HG02884 (cell line): ENCODE measurements around the gene PER1.
A peak's percentile ranks its signal among the peaks of the same experiment; 100 is the strongest.

Experiments
- ATAC-seq: cut with Tn5 transposase; IDR thresholded peaks from one replicate; pipeline ENCODE4 v1.9.1; 2021; ENCODE audit warnings: mild to moderate bottlenecking, moderate library complexity; ENCODE audit not compliant: unreplicated experiment

The PER1 gene

DNA sequence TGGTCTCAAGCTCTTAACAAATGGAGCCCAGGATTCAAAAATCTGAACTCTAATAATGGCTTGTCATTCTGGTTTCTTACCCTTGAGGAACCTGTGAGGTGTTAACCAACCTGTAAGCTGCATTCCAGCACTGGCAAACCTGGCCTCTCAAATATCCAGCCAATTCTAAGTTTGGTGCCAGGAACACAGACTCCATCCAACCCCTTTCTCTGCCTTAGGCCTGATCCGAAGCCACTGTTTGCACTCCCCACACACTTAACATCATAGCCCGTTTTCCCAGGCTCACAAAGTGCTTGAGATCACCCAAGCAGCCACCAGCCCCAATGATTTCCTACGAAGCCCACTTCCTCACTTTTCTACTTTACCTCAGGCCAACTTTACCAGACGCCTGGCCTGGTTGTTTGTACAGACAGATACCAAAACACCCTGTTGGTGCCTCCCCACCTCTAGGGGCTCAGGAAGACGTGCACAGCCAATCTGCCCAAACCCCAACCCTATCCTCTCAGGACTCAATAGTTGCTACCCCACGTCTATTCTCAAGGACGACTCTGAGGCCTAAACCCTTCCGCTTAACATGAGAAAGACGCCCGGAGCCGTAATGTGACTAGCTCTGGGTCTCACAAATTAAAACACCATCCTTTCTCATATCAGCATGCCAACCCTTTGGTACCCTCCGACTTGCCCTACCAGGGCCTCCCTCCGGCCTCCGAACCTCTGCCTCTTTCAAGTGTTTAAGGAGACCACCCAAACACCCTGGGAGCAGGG is 3.2 kb upstream of the PER1 start:
- ATAC-seq, result no peak

DNA sequence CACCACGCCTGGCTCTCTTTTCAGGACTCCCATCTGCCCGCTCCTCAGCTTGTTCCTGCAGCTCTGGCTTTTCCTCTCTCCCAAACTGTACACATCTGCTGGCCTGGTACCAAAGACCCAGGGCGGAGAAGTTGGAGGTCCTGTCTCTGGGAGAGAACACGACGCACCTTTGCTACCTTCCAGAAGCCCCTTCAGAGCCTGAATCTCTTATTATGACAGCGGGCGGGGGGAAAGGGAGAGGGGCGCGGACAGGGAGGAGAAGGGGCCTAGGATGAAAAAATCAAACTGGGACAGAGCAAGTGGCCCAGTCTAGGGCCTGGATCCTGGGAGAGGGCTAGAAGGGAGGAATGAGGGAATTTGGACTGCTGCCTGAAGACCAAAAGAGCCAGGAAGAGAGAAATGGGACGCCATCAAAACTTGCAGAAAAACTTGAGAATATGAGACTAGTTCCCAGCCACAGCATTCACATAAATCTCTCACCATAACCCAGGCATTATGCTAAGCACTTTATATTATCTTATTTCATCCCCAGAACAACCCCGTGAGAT is 2.5 kb upstream of the PER1 start:
- no peak for ATAC-seq

DNA sequence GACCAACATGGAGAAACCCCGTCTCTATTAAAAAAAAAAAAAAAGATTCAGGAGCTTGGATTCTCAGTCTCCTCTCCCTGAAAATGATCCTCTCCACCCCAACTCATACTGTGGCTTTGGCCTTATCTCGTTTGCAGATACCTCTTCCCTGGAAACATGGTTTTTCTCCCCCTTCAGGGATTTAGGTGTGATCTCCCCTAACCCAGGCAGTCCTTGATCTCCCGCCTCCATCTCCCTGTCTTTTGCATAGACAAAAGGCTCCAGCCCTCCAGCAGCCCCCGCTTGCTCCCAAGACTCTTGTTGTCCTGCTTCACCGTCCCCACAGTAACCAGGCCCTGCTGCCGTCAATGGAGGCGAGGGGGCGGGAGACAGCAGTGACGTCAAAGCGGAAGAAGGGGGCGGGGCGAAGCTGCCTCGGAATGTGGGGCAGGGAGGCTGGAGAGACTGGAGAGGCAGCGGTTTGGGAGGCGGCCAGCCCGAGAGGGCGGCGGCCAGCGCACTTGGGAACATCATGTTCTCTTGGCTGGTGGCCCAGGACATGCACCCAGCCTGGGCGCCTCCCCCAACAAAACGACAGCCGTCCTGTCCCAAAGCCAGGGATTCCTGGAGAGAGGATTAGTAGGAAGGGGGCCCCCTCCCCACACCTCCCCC is 1.9 kb upstream of the PER1 start:
- no peak for ATAC-seq

DNA sequence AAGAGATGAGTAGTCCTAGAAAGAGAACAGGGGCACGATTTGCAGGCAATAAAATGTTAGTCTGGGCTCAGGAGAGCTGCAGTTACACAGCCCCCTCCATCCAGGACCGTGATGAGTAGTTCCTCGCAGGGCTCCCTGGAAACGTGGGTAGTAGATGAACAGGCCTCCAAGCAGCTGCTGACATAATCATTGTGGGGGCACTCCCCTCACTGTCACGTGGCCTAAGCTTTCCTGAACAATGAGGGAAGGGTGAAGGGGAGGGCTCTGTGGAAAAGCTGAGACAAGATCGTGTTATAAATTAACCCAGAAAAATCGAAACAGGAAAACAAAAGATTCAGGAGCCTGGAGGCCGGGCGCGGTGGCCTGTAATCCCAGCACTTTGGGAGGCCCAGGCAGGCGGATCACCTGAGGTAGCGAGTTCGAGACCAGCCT is 1.3 kb upstream of the PER1 start:
- ATAC-seq, result no peak

DNA sequence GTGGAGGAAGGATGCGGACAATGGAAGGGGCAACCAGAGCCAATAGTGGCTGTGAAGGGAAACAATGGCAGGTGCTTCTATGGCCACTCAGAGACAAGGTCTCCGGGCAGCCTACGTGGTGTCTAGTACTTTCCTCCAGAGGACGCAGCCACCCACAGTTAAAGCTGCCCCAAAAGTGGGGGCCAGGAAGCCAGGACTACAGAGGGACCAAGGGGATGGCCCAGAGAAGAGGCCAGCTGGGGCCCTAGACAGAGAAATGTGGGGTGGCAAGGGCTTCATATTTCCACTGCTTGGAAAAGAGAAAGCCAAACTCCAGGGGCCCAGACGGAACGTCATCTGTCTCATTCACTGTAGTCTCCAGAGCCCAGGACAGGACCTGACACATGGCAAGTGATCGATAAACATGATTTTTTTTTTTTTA is 837 bp upstream of the PER1 start:
- ATAC-seq, result no peak

DNA sequence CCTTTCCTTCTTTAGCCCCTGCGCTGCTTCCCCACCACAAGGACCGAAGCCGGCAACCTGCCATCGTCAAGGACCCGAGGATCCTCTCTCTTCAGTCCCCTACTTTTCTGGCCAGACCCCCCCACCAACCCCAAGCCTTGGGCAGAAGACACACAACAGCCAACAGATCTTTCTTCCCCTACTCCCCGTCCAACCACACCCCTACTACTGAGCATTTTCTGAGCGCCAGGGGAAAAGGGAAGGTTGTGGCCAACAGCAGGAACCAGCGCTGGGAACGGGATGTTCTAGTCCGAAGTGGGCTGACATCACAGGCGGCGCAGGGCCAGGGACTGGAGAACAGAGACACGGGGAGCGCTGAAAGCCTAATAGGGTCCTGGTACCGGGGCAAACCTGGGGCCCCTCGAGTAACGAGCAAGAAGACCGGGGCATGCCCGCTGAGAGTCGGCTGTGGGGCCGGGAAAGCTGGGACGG is 528 bp downstream of the PER1 start:
- no peak for ATAC-seq

DNA sequence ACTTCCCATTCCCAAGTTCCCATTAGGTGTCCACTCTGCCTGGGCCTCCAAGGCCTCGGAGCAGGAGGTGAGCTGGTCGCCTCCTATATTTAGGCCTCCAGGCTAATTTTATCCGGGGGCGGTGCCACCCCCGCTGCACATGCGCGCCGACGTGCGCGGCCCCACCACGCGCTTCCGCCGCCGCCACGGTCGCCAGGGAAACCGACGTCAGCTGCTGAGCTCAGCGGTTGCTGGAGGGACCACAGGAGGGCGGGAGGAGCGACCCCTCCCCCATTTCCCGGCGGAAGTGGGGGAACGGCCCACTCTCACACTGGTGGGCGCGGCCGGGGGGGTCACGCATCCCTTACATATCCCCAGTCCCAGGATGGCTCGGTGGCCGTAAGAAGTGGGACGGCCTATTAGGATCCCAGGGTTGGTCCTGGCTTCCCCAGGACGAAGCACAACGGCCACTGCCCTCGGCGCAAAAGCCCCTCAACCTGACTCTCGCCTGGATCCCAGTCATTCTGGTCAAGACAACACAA is 1.0 kb downstream of the PER1 start:
- peak; percentile 43 for ATAC-seq

DNA sequence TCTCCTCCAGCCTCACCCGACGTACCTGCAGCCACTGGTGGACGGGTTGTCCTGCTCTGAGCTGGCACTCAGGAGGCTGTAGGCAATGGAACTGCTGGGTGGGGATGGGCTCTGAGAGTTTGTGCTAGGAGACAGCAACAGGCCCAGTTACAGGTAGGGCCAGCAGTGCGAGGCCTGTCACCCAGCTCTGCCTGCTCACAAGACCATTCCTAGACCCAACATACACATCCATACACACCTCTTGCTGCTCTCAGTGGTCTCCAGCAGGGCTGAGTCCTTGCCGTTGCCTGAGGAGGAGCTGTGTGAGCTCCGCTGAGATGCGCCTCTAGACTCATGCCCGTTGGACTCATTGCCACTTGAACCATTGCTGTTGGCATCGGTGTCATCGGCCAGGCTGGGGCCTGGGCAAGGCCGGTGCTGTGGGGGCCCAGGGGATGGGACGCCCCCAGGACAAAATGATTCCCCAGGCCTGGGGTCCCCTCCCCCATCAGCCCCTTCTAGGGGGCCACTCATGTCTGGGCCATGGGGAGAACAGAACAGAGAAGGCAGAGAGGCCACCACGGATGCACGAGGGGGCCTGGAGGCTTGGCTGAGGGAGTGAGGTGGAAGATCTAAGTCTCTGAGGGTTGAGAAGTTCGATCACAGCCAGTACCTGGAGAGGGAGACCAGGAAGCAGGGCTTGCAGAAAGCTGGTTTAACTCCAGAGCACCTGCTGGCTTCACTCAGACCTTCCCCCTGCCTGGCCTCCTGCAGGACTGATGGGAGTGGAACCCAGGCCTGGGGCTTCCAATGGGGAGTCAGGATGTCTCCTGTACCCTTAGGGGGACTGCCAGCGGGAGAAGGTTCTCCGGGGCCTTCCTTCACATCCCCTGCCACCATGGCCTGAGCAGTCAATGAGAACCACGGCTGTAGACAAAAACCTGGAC is 1.7 kb downstream of the PER1 start:
- ATAC-seq, result no peak

DNA sequence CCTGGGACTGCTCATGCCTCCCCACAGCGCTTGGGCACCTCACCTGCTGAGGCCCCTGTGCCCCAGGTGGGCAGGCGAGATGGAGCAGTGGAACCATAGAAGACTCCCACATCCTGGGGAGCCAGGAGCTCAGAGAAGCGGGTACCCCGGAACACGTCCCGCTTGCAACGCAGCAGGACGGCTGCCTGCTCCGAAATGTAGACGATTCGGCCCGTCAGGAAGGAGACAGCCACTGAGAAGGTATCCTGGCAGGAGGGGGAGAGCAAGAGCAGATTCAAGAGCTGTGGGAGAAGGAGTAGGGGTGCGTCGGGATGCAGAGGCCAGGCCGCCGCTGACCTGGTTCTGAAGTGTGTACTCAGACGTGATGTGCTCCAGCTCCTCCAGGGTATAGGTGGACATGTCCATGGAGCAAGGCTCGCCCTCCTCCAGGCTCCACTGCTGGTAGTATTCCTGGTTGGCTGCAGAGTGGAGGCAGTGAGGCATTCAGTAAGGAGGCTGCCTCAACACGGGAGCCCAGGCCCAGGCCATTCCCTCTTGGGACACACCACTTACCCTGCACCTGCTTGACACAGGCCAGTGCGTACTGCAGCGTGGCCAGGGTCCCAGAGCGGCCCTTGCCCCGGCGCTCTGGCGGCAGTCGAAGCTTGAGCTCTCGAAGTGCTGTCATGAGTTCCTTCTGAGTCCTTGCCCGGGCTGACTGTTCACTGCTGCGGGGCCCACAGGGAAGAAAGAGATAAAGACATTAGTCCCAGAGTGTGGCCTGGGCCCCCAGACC is 2.6 kb downstream of the PER1 start:
- no peak for ATAC-seq

DNA sequence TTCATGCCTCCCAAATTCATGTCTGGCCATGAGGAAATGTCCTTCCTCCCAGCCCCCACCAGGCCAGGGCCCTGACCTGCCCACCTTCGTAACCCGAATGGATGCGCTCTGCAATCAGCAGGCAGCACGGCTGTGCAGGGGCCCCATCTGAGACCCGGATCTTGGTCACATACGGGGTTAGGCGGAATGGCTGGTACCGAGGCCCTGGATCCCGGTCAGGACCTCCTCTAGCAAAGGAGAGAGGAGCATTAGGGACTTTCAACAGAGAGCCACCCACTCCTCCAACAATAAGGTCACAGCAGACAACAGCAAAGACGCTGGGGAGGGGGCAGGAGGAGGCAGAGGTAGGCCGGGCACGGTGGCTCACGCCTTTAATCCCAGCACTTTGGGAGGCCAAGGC is 3.6 kb downstream of the PER1 start:
- ATAC-seq, result no peak

DNA sequence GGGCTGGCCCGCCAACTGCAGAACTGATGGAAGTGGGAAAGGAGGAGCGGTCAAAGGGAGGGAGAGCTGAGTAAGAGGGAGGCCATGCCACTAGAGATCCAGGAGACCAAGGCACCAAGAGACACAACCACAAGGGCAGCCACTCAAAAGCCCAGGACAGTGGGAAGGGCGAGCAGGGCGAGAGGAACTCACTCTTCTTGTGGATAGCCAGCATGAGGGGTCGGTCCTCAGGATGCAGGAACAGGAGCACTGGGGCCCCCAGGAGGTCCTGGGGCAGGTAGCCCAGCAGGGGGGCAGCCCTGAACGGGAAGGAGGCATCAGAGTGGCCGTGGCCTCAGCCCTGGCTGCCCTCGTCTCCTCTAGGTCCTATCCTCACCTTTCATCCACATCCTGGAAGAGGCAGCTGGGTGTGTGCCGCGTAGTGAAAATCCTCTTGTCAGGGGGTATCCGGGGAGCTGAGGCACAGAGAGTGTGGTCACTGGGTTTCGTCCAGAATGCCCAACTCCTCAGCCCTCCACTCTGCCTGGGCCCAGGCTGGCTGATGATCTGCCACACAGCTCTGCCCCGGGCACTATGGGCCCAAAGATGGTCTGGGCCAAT is 4.3 kb downstream of the PER1 start:
- ATAC-seq, result no peak

DNA sequence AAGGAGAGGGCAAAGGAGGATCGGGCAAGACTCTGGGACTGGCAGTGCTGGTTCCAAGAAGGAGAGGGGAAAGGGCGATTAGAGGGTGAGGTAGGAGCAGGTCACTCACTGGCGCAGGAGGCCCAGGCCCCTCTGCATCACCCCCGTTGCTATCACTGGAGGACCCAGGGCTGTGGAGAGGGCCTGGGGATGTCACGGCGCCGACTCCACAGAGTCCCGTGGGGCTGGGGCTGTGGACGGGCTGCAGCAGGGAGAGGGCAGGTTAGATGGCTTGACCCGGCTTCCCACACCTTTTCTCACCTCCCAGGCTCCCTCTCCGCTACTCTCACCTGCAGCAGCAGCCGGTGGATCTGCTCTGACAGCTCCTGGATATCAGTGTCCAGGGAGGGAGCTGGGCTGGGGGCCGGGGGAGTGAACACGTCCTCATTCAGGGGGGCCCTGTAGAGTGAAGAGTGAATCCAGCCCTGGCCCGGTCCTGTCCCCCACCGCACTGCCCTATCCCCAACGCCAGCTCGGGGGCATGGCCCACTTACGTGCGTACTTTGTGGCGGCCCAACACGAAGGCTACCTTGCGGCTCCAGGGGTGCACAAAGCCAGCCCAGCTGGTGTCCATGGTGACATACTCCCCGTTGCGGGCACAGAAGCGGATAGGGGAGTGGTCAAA is 4.9 kb downstream of the PER1 start:
- ATAC-seq, result no peak

DNA sequence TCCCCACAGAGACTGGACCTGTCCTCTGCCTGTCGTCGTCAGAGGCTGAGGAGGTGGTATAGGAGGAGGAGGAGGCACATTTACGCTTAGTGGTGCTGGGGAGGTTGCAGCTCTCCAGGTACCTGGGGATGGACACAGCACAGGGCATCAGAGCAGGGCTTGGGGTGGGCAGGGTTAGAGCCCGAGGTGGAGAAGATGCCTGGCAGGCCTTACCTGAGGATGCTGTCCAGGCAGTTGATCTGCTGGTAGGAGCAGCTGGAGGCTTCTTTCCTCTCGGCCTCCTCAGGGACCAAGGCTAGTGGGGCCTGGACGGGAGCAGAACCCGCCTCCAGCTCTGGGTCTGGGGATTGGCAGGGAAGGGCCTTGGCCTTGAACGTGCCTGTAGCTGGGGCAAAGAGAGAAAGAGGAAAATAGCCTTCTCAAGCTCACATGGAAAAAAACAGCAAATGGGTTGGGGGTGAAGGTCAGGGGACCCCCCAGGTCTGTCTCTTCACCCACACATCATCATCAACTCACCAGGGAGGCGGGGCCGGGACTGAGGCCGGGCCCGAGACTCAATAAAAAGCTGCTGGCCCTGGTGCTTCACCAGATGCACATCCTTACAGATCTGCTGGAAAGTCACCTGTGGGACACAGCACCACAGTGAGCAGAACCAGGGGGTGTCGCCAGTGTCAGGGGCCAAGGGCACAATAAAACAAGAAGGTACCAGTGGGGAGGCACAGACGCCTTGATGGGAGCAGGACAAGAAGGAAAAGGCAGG is 5.6 kb downstream of the PER1 start:
- no peak for ATAC-seq

DNA sequence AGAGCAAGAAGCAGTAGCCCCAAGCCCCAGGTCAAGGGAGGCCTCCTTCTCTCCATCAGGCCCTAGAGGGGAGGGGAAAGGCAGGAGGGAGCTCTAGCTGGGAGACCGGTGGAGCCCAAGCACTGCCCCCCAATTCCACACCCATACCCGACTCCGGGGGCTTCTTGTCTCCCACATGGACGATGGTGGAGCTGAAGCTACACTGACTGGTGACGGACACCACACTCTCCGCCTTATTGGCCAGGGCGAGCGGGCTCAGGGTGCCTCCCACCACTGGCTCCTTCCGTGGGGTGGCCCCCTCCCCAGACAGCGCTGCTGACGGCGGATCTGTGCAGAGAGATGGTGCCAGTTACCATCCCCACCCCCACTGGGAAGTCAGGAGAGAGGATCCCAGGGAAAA is 6.4 kb downstream of the PER1 start:
- no peak for ATAC-seq

DNA sequence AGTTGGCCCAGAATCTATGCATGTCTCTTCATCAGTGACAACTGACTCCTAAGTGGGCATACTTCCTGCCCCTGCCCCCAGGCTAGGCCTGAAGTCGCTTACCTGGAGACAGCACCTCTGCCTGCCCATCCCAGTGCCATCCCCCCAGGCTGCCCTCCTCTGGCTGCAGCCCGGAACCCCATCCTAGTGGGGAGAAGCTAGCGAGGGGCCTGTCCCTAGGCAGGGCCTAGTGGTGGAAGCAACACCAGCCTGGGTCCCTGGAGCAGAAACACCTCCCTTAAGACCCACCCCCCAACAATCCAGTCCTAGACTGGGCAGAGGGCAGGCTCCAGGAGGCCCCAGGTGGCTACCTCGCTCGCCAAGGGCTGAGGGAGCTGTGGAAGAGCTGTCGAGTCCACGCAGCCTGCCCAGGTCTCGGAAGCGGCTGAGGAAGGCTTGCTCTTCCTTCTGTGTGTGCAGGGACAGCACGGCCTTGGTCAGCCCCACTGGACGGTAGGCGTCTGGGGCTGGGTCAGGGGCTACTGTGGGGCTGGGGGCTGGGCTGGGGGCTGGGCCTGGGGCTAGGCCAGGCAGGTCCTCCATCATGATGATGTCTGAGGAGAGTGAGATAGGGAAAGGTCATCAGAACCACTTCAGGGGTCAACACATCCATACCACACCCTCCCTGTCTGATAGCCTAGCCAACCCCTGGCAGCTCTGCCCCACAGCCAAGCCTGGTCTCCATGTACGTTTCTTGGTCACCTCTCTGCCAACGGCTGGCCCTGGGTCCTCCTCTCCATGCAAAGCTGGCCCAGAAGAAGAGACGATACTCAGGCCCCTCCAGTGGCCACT is 7.6 kb downstream of the PER1 start:
- no peak for ATAC-seq

DNA sequence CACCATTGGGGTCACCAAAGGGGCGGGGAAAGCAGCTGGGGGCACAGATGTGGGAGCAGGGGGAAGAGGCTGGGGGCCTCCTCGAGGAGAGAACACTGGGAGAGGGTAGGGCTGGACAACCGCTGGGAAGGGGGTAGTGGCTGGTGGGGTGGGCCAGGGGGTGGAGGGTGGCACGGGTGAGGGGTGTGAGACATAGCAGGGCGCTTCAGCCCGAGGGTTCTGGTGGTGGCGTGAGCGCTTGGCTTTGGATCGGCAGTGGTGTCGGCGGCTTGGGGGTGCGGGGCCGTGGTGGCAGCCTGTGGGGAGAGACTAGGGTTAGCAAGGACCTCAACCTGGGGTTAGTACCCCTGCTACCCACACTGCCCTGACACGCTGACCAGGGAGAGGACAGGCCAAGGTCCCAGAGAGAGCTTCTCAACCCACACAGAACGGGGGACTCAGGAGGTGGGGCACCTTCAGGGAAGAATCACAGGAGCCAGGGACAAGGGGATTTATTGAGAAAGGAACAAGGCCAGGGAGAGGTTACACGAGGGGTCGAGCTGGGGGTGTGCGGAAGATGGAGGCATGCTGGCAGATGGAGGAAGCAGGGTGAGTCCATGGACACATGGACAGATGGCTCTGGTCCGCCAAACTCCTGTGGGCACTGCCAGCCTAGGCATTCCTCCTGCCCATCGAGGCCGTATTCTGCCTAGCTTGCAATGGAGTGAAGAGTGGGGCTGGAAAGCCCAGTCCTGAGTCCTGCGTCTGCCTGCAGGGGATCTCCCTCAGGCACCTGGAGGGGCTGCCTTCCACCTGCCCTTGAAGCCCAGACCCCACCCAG is 8.4 kb downstream of the PER1 start:
- ATAC-seq, result no peak
